SK-N-SH (cell line): ENCODE measurements around the gene PDK4. TPM values are rescaled to one million over a fixed set of nuclear protein-coding genes. Genes with fewer than 3 reads are reported as not detected.

Experiments used
- CTCF ChIA-PET: fragments of 300-600, 350-600 bp; formaldehyde crosslinking; extraction: SDS; loops from one replicate; lab custom pipeline; 2021; lab: Yijun Ruan, JAX
- POLR2A ChIA-PET: fragments of 350-600 bp; sonication (Branson Sonifier 250); formaldehyde crosslinking; extraction: SDS; loops from one replicate; lab custom pipeline; 2020; ENCODE audit warnings: antibody characterized with exemption, inconsistent platforms; lab: Yijun Ruan, JAX
- DNase-seq: peaks from one replicate; pipeline ENCODE4 v3.0.0; 2012
- H2AFZ ChIP-seq: fragments of 200-600 bp; sonication (generic); 2 replicates; pipeline ENCODE4 v1.8.1; 2016; ENCODE audit warnings: antibody characterized with exemption, mild to moderate bottlenecking, low read depth
- H3F3A ChIP-seq: fragments of 200-600 bp; sonication (generic); replicated peaks from 2 replicates; pipeline ENCODE3; 2016; ENCODE audit warnings: antibody characterized with exemption, mild to moderate bottlenecking; ENCODE audit not compliant: insufficient read depth
- H3K27ac ChIP-seq, 2 experiments: fragments of 200-500 bp in 1 of 2; fragments of 200-600 bp in 1 of 2; sonication (Bioruptor generic) in 1 of 2; sonication (generic), shearing (Covaris generic) in 1 of 2; 2 replicates each; pipeline versions ENCODE4 v1.5.1 to v1.6.1; 2014 to 2016; ENCODE audit warnings: low read depth in 2 of 2, inconsistent platforms in 1 of 2, low read length in 1 of 2, mild to moderate bottlenecking in 1 of 2, mixed read lengths in 1 of 2
- H3K27me3 ChIP-seq: fragments of 200-600 bp; sonication (generic), shearing (Covaris generic); 2 replicates; pipeline ENCODE4 v1.6.1; 2016; ENCODE audit warnings: mixed run types; ENCODE audit not compliant: insufficient read depth
- H3K36me3 ChIP-seq, 2 experiments: fragments of 200-500 bp in 1 of 2; fragments of 200-600 bp in 1 of 2; sonication (Bioruptor generic) in 1 of 2; sonication (generic) in 1 of 2; replicated peaks in 1 of 2; 2 replicates each; pipeline versions ENCODE3 to v1.5.1; 2014 to 2016; ENCODE audit warnings: low read length in 1 of 2, mild to moderate bottlenecking in 1 of 2; ENCODE audit not compliant: insufficient read depth in 2 of 2, control insufficient read depth in 1 of 2
- H3K4me1 ChIP-seq, 2 experiments: fragments of 200-500 bp in 1 of 2; fragments of 200-600 bp in 1 of 2; sonication (Bioruptor generic) in 1 of 2; sonication (generic), shearing (Covaris generic) in 1 of 2; 2 replicates each; pipeline versions ENCODE4 v1.5.1 to v1.6.1; 2014 to 2016; ENCODE audit warnings: low read depth in 1 of 2, low read length in 1 of 2, mixed run types in 1 of 2; ENCODE audit not compliant: insufficient read depth in 2 of 2, control insufficient read depth in 1 of 2
- H3K4me2 ChIP-seq: fragments of 200-600 bp; sonication (generic), shearing (Covaris generic); 2 replicates; pipeline ENCODE4 v1.6.1; 2017; ENCODE audit warnings: mixed run types
- H3K4me3 ChIP-seq, 2 experiments: fragments of 200-500 bp in 1 of 2; fragments of 200-600 bp in 1 of 2; sonication (Bioruptor generic) in 1 of 2; sonication (generic), shearing (Covaris generic) in 1 of 2; 2 replicates each; pipeline versions ENCODE4 v1.5.1 to v1.8.1; 2014 to 2016; ENCODE audit warnings: low read depth in 2 of 2, inconsistent platforms in 1 of 2, low read length in 1 of 2, mild to moderate bottlenecking in 1 of 2, mixed read lengths in 1 of 2, moderate library complexity in 1 of 2
- H3K79me2 ChIP-seq: fragments of 200-600 bp; sonication (generic); 2 replicates; pipeline ENCODE4 v1.8.1; 2017; ENCODE audit warnings: mild to moderate bottlenecking; ENCODE audit not compliant: insufficient read depth
- H3K9ac ChIP-seq: fragments of 200-600 bp; sonication (generic); 2 replicates; pipeline ENCODE4 v1.6.1; 2017; ENCODE audit warnings: mixed run types
- H3K9me2 ChIP-seq: fragments of 200-600 bp; sonication (generic); 2 replicates; pipeline ENCODE4 v1.6.1; 2017; ENCODE audit warnings: mixed run types
- H3K9me3 ChIP-seq: fragments of 200-600 bp; sonication (generic); 2 replicates; pipeline ENCODE4 v1.6.1; 2017; ENCODE audit warnings: mixed run types, mild to moderate bottlenecking, moderate library complexity
- H4K20me1 ChIP-seq: fragments of 200-600 bp; sonication (generic); 2 replicates; pipeline ENCODE4 v1.6.1; 2017; ENCODE audit warnings: mild to moderate bottlenecking, mixed run types; ENCODE audit not compliant: insufficient read depth
- EP300 ChIP-seq, 2 experiments: IDR thresholded peaks; 2 replicates each; pipeline versions ENCODE4 v1.4.0 to v1.6.1; 2012; ENCODE audit warnings: borderline replicate concordance in 1 of 2, low read depth in 1 of 2, low read length in 1 of 2
- EZH2phosphoT487 ChIP-seq: fragments of 200-600 bp; sonication (generic); IDR thresholded peaks from 2 replicates; pipeline ENCODE4 v1.6.1; 2017; ENCODE audit warnings: low read depth, mixed run types, mild to moderate bottlenecking, antibody characterized with exemption, moderate library complexity, borderline replicate concordance
- FOSL2 ChIP-seq: IDR thresholded peaks from 2 replicates; pipeline ENCODE4 v1.4.0; 2012; ENCODE audit warnings: low read depth, mild to moderate bottlenecking, moderate library complexity, borderline replicate concordance
- GABPA ChIP-seq: IDR thresholded peaks from 2 replicates; pipeline ENCODE4 v1.4.0; 2012; ENCODE audit warnings: low read depth, mild to moderate bottlenecking
- GATA2 ChIP-seq: sonication (generic); formaldehyde crosslinking; IDR thresholded peaks from 2 replicates; pipeline ENCODE4 v1.5.0; 2020; ENCODE audit warnings: mild to moderate bottlenecking, missing genetic modification reagents
- MEF2A ChIP-seq: IDR thresholded peaks from 2 replicates; pipeline ENCODE4 v1.4.0; 2012; ENCODE audit warnings: low read depth, borderline replicate concordance
- MXI1 ChIP-seq: IDR thresholded peaks from 2 replicates; pipeline ENCODE4 v1.6.1; 2012; ENCODE audit warnings: mild to moderate bottlenecking, low read depth, low read length, improper control_type of control experiment
- NFIC ChIP-seq: IDR thresholded peaks from 2 replicates; pipeline ENCODE4 v1.4.0; 2012; ENCODE audit warnings: borderline replicate concordance
- NRF1 ChIP-seq: IDR thresholded peaks from 2 replicates; pipeline ENCODE4 v1.6.1; 2012; ENCODE audit warnings: low read depth, mild to moderate bottlenecking, low read length
- PBX3 ChIP-seq: IDR thresholded peaks from 2 replicates; pipeline ENCODE4; 2012
- POLR2AphosphoS5 ChIP-seq: IDR thresholded peaks from 2 replicates; pipeline ENCODE4 v1.6.1; 2012; ENCODE audit warnings: low read depth, low read length
- REST ChIP-seq: IDR thresholded peaks from 2 replicates; pipeline ENCODE4 v1.6.1; 2012; ENCODE audit warnings: mild to moderate bottlenecking, low read depth, low read length, moderate library complexity
- RFX5 ChIP-seq: IDR thresholded peaks from 2 replicates; pipeline ENCODE4 v1.6.1; 2012; ENCODE audit warnings: mild to moderate bottlenecking, improper control_type of control experiment, low read length
- RXRA ChIP-seq: IDR thresholded peaks from 2 replicates; pipeline ENCODE4 v1.4.0; 2012; ENCODE audit warnings: low read depth, mild to moderate bottlenecking, borderline replicate concordance
- SIN3A ChIP-seq: IDR thresholded peaks from 2 replicates; pipeline ENCODE4 v1.6.1; 2012; ENCODE audit warnings: low read depth, mild to moderate bottlenecking, low read length, moderate library complexity, borderline replicate concordance
- TAF1 ChIP-seq: IDR thresholded peaks from 2 replicates; pipeline ENCODE4 v1.6.1; 2012; ENCODE audit warnings: low read depth, mild to moderate bottlenecking, low read length, moderate library complexity, borderline replicate concordance
- TCF12 ChIP-seq: IDR thresholded peaks from 2 replicates; pipeline ENCODE4 v1.4.0; 2012
- YY1 ChIP-seq: IDR thresholded peaks from 2 replicates; pipeline ENCODE4 v1.4.0; 2012; ENCODE audit warnings: low read depth, mild to moderate bottlenecking
- WGBS: methylation state at CpG from one replicate; pipeline ENCODE4 v1.1.6; 2017; ENCODE audit warnings: low lambda C conversion rate; 5-methylcytosine and 5-hydroxymethylcytosine counted together
- polyA plus RNA-seq, 3 experiments: library from polyadenylated mRNA; depleted of rRNA; stranded (reverse); fragments of >200 nt; gene quantifications; 2 replicates each; pipeline ENCODE4 v1.2.3, GENCODE V29; 2012
- TF ChIP-seq, protein P1 (sequence below): IDR thresholded peaks from 2 replicates; pipeline ENCODE4 v1.4.0; 2012; ENCODE audit warnings: low read depth, borderline replicate concordance

The PDK4 gene
- polyA plus RNA-seq, 1 of the 3 experiments (the other 2 are of a cell fraction): 0.13 TPM

DNA sequence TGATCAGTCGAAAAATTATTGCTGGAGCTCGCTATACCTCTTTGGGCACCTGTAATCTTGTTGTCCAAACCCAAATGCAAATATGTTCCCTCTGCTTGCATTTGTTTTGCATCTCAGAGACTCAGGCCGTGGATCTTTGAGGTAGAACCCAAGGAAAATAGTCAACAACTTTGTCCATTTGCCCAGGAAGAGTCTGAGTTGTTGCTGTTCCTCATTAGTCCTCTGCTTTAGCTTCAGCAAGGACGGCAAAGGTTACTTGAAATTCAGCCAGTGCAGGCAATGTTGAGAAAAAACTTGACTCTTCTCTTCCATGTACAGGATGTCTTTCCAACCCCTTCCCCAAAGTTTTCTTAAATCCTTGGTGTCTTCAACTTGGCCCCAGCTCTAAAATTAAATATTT, 45.8 kb downstream of the PDK4 start:
- no peaks in the 10 kb centered on the region for H3K9me2 ChIP-seq
- H2AFZ ChIP-seq: no peak overlapping the region
- WGBS: 11% methylated on average over 4 of the region's 4 CpGs
- peaks cover 25% of the 10 kb centered on the region for H3K27me3 ChIP-seq
- H3K4me2 ChIP-seq: peak overlapping the region; percentile 64
- no peak overlapping the region for H3K4me3 ChIP-seq
- POLR2A ChIA-PET: no interaction called here
- no peaks in the 10 kb centered on the region for H3K36me3 ChIP-seq
- no peaks in the 10 kb centered on the region for H3K9me3 ChIP-seq
- no peak overlapping the region for H3K9ac ChIP-seq
- no peaks in the 10 kb centered on the region for H4K20me1 ChIP-seq
- peaks cover 0 to 14% of the 10 kb centered on the region in 2 experiments; a peak in 3 of 4 replicates for H3K4me1 ChIP-seq
- peaks cover 6% of the 10 kb centered on the region for H3F3A ChIP-seq
- H3K79me2 ChIP-seq: no peaks in the 10 kb centered on the region
- H3K27ac ChIP-seq: peak overlapping the region in 1 of 2 experiments; percentile 67; a peak in 1 of 4 replicates
- CTCF ChIA-PET: interaction anchor here (1.4 kb wide), 1 partner anchor 136 kb away, joined by 5 read pairs; no protein-coding TSS in a partner anchor
- DNase-seq: no peak
- no peak for TF ChIP-seq EP300 (IDR thresholded peaks at IDR 0.05; ENCODE audit: borderline replicate concordance in 1 of 2, low read depth in 1 of 2, low read length in 1 of 2)
- no peak for TF ChIP-seq NRF1
- TF ChIP-seq, protein P1, sequence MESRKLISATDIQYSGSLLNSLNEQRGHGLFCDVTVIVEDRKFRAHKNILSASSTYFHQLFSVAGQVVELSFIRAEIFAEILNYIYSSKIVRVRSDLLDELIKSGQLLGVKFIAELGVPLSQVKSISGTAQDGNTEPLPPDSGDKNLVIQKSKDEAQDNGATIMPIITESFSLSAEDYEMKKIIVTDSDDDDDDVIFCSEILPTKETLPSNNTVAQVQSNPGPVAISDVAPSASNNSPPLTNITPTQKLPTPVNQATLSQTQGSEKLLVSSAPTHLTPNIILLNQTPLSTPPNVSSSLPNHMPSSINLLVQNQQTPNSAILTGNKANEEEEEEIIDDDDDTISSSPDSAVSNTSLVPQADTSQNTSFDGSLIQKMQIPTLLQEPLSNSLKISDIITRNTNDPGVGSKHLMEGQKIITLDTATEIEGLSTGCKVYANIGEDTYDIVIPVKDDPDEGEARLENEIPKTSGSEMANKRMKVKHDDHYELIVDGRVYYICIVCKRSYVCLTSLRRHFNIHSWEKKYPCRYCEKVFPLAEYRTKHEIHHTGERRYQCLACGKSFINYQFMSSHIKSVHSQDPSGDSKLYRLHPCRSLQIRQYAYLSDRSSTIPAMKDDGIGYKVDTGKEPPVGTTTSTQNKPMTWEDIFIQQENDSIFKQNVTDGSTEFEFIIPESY: no peak

GRCh38 chr7:95549818-95550529, 46.3 kb downstream of the PDK4 start:
- Histone ChIP-seq H4K20me1 (no peaks in the 10 kb centered on the region), H3K9me3 (no peaks in the 10 kb centered on the region), H3K36me3 (no peaks in the 10 kb centered on the region), H3F3A (peaks cover 6% of the 10 kb centered on the region), H3K4me2 (peak overlapping the region; percentile 64), H3K9ac (no peak overlapping the region), H3K4me3 (peak overlapping the region in 1 of 2 experiments; percentile 33; a peak in 1 of 4 replicates), H3K4me1 (peaks cover 0 to 14% of the 10 kb centered on the region in 2 experiments; a peak in 3 of 4 replicates), H3K27me3 (peaks cover 23% of the 10 kb centered on the region), H3K9me2 (no peaks in the 10 kb centered on the region), H2AFZ (peak overlapping the region; percentile 88), H3K27ac (peak overlapping the region in 1 of 2 experiments; percentile 67; a peak in 2 of 4 replicates), H3K79me2 (no peaks in the 10 kb centered on the region)
- 7% methylated on average over 6 of the region's 6 CpGs for WGBS
- CTCF ChIA-PET: interaction anchor here (0.7 to 1.4 kb wide), 3 partner anchors 21 to 137 kb away, joined by 3 to 5 read pairs (median 5); no protein-coding TSS in a partner anchor
- POLR2A ChIA-PET: no interaction called here
- no peak for DNase-seq
- TF ChIP-seq EZH2phosphoT487: no peak
- TF ChIP-seq MXI1: no peak
- peak; percentile 30; the same call in 1 of the 2 replicates for TF ChIP-seq TAF1
- TF ChIP-seq TCF12: peak; percentile 93
- no peak for TF ChIP-seq GATA2 (CRISPR knock-in tag)
- peak; percentile 98 for TF ChIP-seq FOSL2
- peak; percentile 66 for TF ChIP-seq NFIC
- peak; percentile 88 for TF ChIP-seq YY1
- TF ChIP-seq MEF2A: no peak
- no peak for TF ChIP-seq REST
- 0 out of 2 replicates have a peak, but pooled peaks have one; percentile 2 for TF ChIP-seq GABPA
- no peak for TF ChIP-seq RFX5
- TF ChIP-seq POLR2AphosphoS5: peak; percentile 48; the same call in 1 of the 2 replicates
- peak; percentile 91 for TF ChIP-seq PBX3
- TF ChIP-seq SIN3A: no peak
- TF ChIP-seq RXRA: peak; percentile 64; the same call in 1 of the 2 replicates
